GM10248 (cell line): ENCODE results near the gene SNAPIN.
A peak's percentile ranks its signal among the peaks of the same experiment; 100 is the strongest.

Source experiments
- CTCF ChIA-PET: fragments of 300-600 bp; sonication (Branson Sonifier 250); formaldehyde crosslinking; extraction: SDS; loops from one replicate; lab custom pipeline; 2021; ENCODE audit warnings: antibody characterized with exemption; lab: Yijun Ruan, JAX
- POLR2A ChIA-PET: fragments of 350-650 bp; sonication (Branson Sonifier 250); formaldehyde crosslinking; extraction: SDS; loops from one replicate; lab custom pipeline; 2020; ENCODE audit warnings: antibody characterized with exemption; lab: Yijun Ruan, JAX
- DNase-seq: peaks from one replicate; pipeline ENCODE4 v3.0.0; 2012; ENCODE audit errors: extremely low spot score
- CTCF ChIP-seq: IDR thresholded peaks from 2 replicates; pipeline ENCODE4 v1.5.1; 2012; ENCODE audit warnings: mild to moderate bottlenecking, low read depth; ENCODE audit errors: extremely low read depth, missing control alignments, control extremely low read depth

SNAPIN gene

DNA sequence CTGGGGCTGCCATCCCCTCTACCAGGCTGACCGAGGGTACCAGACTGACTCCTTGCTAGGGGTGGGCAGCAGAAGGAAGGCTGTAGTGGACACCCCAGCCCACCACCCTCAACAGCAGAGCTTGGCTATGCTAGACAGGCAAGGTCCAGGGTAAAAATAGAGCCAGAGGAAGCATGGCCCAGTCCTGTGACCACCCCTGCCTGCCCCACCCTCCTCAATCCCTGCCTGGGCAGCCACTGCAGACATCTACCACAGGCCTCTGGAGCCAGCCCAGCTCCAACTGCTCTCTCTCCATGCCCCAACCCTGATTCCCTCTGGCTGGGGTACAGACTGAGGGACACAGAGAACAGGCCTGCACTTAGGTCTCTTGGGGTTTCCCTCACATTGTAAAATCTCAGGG is 28.5 kb upstream of the SNAPIN start:
- ChIA-PET CTCF (interaction anchor here (0.9 to 6.6 kb wide), 6 partner anchors 12 to 119 kb away, joined by 3 to 105 read pairs (median 4); partner anchors contain the start of gene S100A14), POLR2A (interaction anchor here (0.5 to 0.6 kb wide), 2 partner anchors 67 to 363 kb away, joined by 3 to 5 read pairs; no protein-coding TSS in a partner anchor)
- no peak for TF ChIP-seq CTCF
- DNase-seq: no peak

- DNase-seq: no peak
- ChIA-PET CTCF (interaction anchor here (0.8 to 6.6 kb wide), 6 partner anchors 12 to 120 kb away, joined by 3 to 105 read pairs (median 4); partner anchors contain the start of gene S100A14), POLR2A (interaction anchor here (0.5 to 0.7 kb wide), 3 partner anchors 67 to 363 kb away, joined by 3 to 5 read pairs (median 3); no protein-coding TSS in a partner anchor)
- TF ChIP-seq CTCF: no peak
Observed at GRCh38 chr1:153630384-153630783, 28.1 kb upstream of the SNAPIN start.

GRCh38 chr1:153631047-153632022 is 27.2 kb upstream of the SNAPIN start:
- POLR2A ChIA-PET: interaction anchor here (0.7 kb wide), 1 partner anchor 123 kb away, joined by 3 read pairs; no protein-coding TSS in a partner anchor
- no peak for TF ChIP-seq CTCF

DNA sequence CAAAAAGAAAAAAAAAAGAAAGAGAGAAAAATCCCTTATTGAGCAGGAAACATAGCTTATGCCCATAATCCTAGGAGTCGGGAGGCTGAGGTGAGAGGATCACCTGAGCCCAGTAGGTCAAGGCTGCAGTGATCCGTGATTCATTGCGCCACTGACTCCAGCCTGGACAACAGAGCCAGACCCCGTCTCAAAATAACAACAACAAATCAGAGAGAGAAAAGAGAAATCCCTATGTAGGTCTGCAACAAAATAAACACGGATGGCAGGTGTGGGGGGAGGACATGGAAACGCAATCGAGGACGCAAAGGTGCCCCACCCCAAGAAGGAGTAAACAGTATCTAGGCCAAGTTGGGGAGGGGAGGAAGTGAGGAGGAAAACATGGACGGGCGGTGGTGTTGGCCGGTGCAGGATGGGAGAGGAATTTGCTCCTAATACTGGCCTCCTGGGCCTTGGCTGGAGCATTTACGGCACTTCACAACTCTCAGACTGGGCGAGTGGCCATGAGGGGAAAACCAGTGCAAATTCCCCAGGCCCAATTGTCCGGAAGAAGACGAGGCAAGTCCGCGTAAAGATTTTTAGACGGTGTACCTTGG is 25.2 kb upstream of the SNAPIN start:
- CTCF ChIA-PET: interaction anchor here (0.8 to 2.1 kb wide), 6 partner anchors 10 to 280 kb away, joined by 3 to 12 read pairs (median 3); partner anchors contain the start of genes ILF2 and S100A14
- no peak for TF ChIP-seq CTCF
- DNase-seq: no peak
- POLR2A ChIA-PET: interaction anchor here (0.8 to 2.9 kb wide), 14 partner anchors 10 to 360 kb away, joined by 3 to 23 read pairs (median 5); partner anchors contain the start of genes ILF2, JTB, RAB13 and RPS27

More at GRCh38 chr1:153631047-153632022, 27.2 kb upstream of the SNAPIN start:
- CTCF ChIA-PET: interaction anchor here (0.8 to 6.6 kb wide), 5 partner anchors 13 to 121 kb away, joined by 3 to 105 read pairs (median 4); partner anchors contain the start of gene S100A14
- no peak for DNase-seq

- ChIA-PET CTCF (interaction anchor here (0.6 to 2.1 kb wide), 11 partner anchors 8 to 281 kb away, joined by 3 to 12 read pairs (median 3); partner anchors contain the start of genes ILF2 and S100A14), POLR2A (interaction anchor here (0.5 to 2.9 kb wide), 17 partner anchors 10 to 1340 kb away, joined by 3 to 23 read pairs (median 5); partner anchors contain the start of genes ILF2, JTB, RAB13 and RPS27)
- TF ChIP-seq CTCF: no peak
- DNase-seq: peak; percentile 98
Observed at GRCh38 chr1:153633754-153634665, 24.5 kb upstream of the SNAPIN start, which contains the start of gene CHTOP. TSS of gene CHTOP (plus strand) at chr1:153634066. CDS start at chr1:153636589, 2,523 bp downstream.
